Measurements from ENCODE around the gene ATG4A.

The ATG4A gene

GRCh38 chrX:108123591-108124366, 32.2 kb downstream of the ATG4A start:
- DNase-seq: no peak

DNA sequence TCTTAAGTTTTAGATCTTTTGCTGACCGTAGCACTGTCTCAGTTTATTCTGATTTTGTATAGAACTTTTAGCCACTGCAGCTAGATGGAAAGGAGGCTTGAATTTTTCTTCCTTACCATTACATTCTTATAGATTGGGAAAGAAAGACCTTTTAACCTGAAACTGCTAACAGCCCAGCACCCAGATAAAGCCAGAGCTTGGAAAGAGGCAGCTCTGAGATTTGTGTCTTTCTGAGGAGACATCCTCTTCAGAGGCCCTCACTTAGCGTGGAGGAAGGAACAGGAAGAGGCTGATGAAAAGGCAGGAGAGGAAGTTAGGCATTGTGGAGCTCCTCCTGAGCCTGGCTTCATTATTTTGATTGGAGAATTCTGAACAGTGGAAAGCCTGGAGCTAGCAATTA, 35.1 kb downstream of the ATG4A start:
- no peak for DNase-seq

DNA sequence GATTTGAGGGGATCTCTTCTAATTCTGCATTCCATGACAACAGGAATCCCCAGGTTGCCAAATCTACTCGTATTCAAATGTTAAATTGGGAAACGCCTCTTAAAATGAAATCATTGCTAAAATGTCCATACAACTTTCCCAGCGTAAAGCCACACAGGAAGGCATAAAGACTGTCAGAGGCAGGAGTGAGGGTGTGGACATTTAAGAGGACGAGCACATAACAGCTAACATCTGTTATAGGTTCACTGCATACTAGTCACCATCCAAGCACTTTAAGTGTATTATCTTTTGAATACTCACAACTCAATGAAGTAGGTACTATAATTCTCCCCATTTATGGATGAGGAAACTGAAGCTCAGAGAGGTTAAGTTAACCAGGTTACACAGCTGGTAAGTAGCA, 35.6 kb downstream of the ATG4A start:
- DNase-seq: no peak

GRCh38 chrX:108130889-108131288, 39.3 kb downstream of the ATG4A start:
- no peak for DNase-seq

DNA sequence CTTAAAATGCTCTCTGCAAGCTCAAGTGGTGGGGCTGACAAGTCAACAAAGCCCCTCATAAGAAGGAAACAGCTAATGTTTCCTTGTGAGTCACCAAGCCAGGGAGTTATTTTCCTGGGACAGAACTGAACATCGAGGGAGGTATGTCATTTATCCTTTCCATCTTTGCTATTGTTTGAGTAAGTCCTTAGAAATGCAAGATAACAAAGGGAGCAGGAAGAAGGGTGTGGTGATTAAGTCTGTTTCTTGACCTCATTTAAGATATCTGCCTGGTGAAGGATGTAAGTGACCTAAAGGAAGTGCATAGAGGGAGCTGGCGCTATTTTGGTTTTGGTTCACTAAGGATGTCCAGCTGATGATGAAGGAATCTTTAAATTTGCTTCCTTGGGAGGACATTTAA, 39.9 kb downstream of the ATG4A start:
- DNase-seq: no peak

- no peak for DNase-seq
These were observed 40.5 kb downstream of the ATG4A start for GRCh38 chrX:108132034-108132433.

DNA sequence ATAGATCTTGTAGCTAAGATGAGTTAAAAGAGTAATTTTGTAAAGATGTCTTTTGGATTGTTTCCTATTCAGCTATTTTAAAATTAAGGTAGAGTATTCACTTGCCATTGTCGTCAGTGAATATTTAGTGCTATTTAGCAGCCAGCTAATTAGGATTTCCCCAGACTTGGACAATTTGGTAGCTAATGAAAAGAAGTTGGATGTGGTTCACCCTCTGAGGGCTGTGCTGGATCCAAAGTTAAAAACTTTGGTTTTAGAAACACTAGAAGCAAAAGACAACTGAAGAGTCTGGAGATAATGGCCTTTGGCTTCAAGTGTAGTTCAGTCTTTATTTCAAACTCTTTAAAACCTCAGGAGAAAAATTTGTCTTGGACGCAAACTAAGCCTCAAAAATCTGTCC, 41.3 kb downstream of the ATG4A start:
- DNase-seq: no peak

DNA sequence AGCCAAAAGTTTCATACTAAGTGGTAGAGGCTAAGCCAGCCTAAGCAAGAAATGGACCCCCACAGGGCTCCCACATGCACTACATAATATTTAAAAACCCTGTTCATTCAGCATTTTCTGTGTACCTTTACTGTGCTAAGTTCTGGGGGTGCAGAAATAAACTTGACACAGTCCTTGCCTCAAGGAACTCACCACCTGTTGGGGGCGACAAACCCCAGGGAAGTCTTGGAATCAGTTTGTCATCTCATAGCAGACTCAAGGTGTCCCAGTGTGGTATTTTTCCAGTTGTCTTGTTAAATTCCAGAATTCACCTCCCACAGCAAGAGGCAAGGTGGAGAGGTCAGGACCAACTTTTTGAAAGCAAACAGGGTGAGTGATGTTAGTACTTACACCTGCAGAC, 43.1 kb downstream of the ATG4A start:
- DNase-seq: no peak

GRCh38 chrX:108138814-108139702, 47.5 kb downstream of the ATG4A start:
- no peak for DNase-seq

DNA sequence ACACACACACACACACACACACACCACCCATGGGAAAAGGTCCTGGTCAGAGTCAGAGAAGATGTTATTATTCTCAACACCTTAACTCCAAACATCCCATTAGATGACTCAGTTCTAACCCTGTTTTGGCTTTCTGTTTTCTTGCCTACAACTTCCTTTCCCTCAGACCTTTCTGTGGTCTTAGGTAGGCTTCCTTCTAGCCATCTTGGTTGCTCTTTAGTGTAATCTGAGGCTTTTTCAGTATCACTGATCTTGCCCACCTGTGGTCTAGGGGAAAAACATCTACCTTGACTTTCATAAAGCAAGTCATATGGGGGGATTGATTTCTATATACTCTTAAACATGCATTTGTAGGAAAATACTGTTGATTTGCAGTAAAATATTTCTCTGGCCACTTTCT, 56.9 kb downstream of the ATG4A start:
- no peak for DNase-seq

GRCh38 chrX:108156082-108156481, 64.5 kb downstream of the ATG4A start:
- DNase-seq: no peak

GRCh38 chrX:108156934-108157466, 65.4 kb downstream of the ATG4A start:
- DNase-seq: no peak

DNA sequence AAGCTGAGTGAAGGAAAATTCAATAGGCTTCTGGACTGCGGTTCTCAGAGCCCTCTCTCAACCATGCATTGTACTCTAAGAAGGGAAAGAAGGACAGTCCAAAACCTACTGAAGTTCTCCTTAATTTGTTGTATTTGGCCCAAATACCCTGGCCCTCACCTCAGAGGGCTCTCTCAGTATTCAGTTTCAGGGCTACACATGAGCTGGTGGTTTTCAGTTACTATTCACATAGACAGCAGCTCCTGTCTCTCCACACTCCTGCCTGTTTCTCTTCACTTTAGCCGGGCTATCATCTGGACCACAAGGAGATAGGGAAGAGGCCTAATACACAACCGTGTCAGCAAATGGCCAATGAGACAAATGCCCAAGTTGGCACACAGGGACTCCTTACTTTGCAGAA, 66.0 kb downstream of the ATG4A start:
- no peak for DNase-seq

DNA sequence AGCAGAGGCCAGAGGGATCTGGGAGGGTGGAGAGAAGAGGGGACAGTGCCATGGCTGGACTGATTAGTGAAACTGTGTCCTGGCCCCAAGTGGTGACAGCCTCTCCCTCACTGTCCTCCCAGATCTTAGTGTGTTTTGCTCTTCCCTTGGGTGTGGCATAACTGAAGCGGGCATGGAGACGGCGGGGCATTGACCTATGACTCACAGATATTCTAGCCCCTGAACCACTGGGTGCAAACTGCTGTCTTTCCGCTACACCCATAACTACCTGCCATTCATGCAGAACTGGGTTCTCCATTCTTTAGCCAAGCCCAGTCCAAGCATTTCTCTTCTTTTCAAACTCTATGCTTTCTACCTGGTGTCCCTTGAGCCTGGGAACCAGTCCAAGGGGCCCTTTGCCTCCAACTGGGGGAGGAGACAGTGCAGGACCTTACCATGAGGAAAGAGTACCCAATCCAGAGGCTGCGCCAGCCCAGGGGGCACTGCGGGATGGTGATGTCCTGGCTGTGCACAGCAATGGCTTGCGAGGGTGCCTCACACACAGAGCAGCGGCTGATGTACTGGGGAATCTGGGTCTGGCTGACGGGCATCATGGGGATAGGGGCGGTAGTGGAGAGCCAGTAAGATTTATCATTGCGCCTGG, 67.6 kb downstream of the ATG4A start:
- no peak for DNase-seq

- no peak for DNase-seq
These were observed 68.7 kb downstream of the ATG4A start for GRCh38 chrX:108160309-108160708.

GRCh38 chrX:108162265-108162664, 70.7 kb downstream of the ATG4A start:
- no peak for DNase-seq

DNA sequence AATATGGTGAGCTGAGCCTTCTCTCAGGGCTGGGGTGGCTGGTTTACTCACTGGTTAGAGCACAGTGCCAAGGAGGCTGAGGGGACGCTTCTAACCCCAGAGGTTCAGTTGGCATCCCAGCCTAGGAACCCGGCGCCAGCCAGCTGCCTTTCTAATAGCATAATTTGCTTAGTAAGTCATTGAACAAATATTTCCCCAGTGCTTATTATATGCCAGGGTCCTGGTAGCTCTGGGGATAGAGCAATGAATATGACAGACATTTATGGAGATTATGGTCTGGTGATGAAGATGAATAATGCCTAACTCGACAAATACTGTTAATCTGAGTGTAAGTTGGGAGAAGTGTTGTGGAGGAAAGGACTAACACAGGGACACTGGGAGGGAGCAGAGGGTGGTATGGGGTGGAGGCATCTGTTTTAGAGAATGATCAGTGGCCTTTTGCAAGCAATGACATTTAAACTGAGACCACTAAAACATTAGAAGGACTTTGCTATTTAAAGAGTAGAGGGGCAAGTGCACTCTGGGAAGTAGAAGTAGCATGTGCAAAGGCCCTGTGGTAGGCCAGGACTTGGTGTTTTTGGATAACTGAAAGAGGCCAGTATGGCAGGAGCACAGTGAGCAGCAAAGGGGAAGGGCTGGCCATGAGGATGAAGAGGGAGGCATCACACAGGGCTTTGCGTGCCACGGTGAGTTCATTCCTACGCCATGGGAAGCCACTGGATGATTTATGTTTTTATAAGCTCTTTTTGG, 71.9 kb downstream of the ATG4A start:
- DNase-seq: no peak

DNA sequence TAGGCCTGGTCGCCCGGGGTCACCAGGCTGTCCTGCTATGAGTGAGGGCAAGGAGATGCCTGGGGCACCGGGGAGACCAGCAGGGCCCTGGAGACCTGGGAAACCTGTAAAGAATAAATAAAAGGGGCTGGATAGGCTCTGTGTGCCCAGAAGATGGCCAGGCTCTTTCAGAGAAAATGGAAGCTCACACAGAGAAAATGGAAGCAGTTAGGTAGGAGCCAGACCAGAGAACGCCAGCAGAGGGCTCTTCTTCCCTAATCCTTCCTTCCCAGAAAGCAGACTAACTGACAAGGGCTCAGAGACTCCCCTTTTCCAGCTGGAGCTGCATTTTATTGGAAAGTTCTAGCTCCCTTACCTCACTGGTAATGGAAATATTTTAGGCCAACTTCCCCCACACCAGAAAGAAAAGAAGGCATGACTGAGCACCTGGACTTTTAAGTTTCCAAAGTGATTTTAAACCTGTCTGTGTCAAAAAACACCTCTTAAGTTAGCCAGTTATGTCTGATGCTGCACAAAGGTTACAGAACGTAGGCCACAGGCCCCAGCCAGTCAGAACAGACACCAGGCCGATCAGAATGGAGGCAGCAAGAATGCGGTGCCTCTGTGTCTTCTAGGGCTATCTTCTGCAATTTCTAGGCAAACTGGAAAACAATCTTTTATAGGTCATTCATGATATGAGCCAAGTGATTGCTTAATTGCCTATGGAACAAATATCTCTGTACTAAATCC, 74.0 kb downstream of the ATG4A start:
- no peak for DNase-seq

GRCh38 chrX:108167211-108167872, 75.8 kb downstream of the ATG4A start:
- no peak for DNase-seq

DNA sequence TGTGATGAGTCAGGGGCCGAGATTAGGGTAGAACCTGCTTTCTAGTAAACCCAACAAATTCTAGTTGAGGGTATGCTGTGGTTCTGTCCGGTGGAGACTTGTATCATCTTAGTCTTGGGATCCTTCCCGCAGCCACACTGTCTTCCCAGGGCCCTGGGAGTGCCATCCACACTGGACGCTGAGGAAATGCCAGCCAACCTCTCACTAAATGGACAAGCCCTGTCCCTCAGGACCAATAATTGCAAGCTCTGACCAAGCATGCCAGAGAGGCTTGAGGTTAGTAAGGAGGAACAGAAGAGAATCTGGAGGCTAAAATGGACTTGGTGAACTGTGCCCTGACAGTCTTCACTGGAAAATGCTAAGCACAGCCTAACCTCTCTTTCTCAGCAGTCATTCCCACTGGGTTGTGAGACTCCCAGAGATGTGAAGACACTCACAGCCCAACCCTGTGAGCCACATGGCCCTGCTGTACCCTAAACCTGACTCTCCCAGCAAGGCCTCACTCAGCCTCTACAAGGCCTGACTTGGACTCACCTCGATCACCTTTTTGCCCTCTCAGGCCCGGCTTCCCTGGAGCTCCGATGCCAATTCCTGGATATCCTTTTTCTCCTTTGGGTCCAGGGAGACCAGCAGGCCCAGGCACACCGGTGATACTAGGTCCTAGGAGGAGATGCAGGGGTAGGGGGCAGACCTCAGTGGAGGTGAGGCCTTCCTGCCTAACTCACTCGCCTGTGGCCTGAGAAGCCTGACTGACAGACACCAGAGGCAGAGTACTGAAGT, 77.6 kb downstream of the ATG4A start:
- no peak for DNase-seq

DNA sequence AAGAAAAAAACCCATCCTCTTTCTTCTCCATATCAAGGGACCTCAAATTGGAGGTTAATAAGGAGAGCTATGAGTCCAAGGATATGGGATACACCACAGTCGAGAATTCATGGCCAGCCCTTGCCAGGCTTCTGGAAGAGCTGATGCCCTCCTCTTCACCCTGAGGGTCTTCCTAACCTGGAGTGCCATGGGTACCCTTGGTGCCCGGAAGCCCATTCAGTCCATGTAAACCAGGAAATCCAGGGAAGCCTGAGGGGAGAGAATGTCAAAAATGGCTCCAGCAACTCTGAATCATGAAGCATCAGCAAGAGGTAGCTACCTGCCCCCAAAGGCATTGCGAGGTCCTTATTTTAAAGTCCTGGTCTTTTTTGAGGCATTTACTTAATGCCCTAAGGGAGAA, 78.2 kb downstream of the ATG4A start:
- DNase-seq: no peak

All from activated CD4-positive, CD25-positive, alpha-beta regulatory T cell treated with anti-CD3 and anti-CD28 coated beads, Interleukin-2, amount 50 U/mL, for 72 hours (primary cell).